ENCODE measurements around the gene SLC25A45. TPM values are rescaled to one million over a fixed set of nuclear protein-coding genes. Genes with fewer than 3 reads are reported as not detected.

Gene SLC25A45
- total RNA-seq, 1 donor from 2014 or later: 1.9 TPM

GRCh38 chr11:65425971-65426838 is 43.8 kb upstream of the SLC25A45 start:
- Mint-ChIP-seq H3K36me3 (peaks cover 37% of the 10 kb centered on the region), H3K4me3 (peak overlapping the region; percentile 88), H3K27ac (peak overlapping the region; percentile 99), H3K9me3 (no peaks in the 10 kb centered on the region), H3K27me3 (peaks cover 39% of the 10 kb centered on the region), H3K4me1 (ENCODE audit: unreplicated experiment) (peaks cover 73% of the 10 kb centered on the region)
- DNase-seq (ENCODE audit: extremely low spot score, unreplicated experiment): no peak
- TF ChIP-seq CTCF (conservative IDR thresholded peaks at IDR 0.05): no peak

- H3K9me3 Mint-ChIP-seq: no peaks in the 10 kb centered on the region
Measured at GRCh38 chr11:65425105-65425970, 42.9 kb upstream of the SLC25A45 start.

GRCh38 chr11:65424205-65425104 is 42.0 kb upstream of the SLC25A45 start:
- Mint-ChIP-seq H3K27me3 (peaks cover 39% of the 10 kb centered on the region), H3K9me3 (no peaks in the 10 kb centered on the region), H3K27ac (peak overlapping the region; percentile 99), H3K36me3 (peaks cover 37% of the 10 kb centered on the region), H3K4me3 (peak overlapping the region; percentile 88), H3K4me1 (ENCODE audit: unreplicated experiment) (peaks cover 69% of the 10 kb centered on the region)
- no peak for TF ChIP-seq CTCF (conservative IDR thresholded peaks at IDR 0.05)
- DNase-seq (ENCODE audit: extremely low spot score, unreplicated experiment): no peak

More at GRCh38 chr11:65425105-65425970, 42.9 kb upstream of the SLC25A45 start:
- H3K27me3 Mint-ChIP-seq: peaks cover 39% of the 10 kb centered on the region
- TF ChIP-seq CTCF (conservative IDR thresholded peaks at IDR 0.05): peak; percentile 54
- H3K4me3 Mint-ChIP-seq: peak overlapping the region; percentile 88
- peaks cover 37% of the 10 kb centered on the region for H3K36me3 Mint-ChIP-seq
- peak overlapping the region; percentile 99 for H3K27ac Mint-ChIP-seq
- H3K4me1 Mint-ChIP-seq (ENCODE audit: unreplicated experiment): peaks cover 72% of the 10 kb centered on the region
- no peak for DNase-seq (ENCODE audit: extremely low spot score, unreplicated experiment)

GRCh38 chr11:65423516-65424204 is 41.2 kb upstream of the SLC25A45 start:
- H3K4me1 Mint-ChIP-seq (ENCODE audit: unreplicated experiment): peaks cover 72% of the 10 kb centered on the region
- no peaks in the 10 kb centered on the region for H3K9me3 Mint-ChIP-seq
- no peak for DNase-seq (ENCODE audit: extremely low spot score, unreplicated experiment)
- peaks cover 37% of the 10 kb centered on the region for H3K36me3 Mint-ChIP-seq
- peaks cover 39% of the 10 kb centered on the region for H3K27me3 Mint-ChIP-seq
- peak overlapping the region; percentile 88 for H3K4me3 Mint-ChIP-seq
- H3K27ac Mint-ChIP-seq: peak overlapping the region; percentile 99
- no peak for TF ChIP-seq CTCF (conservative IDR thresholded peaks at IDR 0.05)

Measured in type B pancreatic cell (in vitro differentiated cells).